HG03280 (cell line): ENCODE data around the gene HOXA5.

Experiments
- ATAC-seq: cut with Tn5 transposase; IDR thresholded peaks from one replicate; pipeline ENCODE4 v1.9.1; 2021; ENCODE audit warnings: mild to moderate bottlenecking, moderate library complexity; ENCODE audit not compliant: unreplicated experiment

The HOXA5 gene

DNA sequence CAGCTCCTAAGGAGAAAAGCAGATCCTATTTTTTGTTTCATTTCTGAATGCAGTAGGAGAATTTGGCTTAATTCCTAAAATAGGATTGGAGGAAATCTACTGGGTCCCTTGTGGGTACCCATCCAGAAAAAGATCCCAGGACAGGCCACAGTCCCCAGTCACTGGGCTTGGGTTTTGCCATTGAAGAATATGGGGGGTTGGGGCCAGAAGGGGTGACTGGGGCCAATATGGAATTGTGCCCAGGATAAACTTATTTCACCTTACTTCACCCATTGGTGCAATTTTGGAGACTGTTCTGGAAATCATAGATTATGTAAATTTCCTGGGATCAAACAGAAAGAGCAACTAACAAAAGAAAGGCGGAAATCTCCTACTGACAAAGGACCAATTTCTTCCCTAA is 5.0 kb downstream of the HOXA5 start:
- no peak for ATAC-seq

DNA sequence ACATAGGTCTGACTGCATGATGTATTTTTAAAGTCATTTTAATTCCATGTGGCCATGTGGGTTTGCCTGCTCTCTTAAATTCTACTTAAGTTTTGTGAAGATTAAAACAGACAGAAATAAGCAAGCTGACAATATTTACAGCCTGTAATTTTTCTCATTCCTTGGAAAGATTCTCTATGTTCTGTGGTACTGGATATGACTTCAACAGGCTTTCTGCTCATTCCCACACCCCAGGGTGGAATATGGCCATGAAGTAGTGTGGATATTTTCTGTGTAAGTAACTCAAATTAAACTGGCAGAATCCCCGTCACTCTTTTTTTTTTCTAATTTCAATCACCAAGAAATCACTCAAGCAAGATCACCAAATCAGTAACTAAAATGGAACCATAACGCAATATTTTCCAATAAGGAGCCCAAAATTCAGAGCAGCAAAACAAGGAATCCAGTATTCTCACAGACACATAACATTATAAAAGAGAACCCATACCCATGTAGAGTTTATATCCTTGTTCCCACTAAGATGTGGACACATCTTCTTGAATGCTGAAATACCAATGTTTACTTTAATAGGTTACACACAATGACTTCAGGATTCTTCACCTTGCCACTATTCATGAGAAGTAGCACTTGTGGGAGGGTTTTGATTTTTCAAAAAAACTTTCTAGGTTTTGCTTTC is 5.7 kb downstream of the HOXA5 start:
- no peak for ATAC-seq

DNA sequence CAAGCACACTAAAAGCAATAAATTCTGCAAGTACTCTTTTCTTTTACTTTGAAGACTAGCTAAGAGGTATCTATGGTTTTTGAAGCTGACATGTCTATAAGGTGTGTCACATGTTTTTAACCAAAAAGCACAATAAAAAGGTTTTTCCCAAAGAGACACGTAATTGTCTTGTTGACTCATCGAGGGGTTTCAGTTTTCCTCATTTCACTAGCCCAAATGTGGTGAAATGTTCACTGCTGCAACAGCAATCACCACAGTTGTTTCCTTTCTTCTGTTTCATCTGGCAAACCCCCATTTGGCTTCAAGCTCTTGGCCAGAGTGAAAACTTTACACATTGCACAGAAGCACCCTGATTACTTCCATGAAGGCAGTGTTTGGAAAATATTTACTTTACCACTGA is 9.1 kb downstream of the HOXA5 start:
- ATAC-seq = no peak

DNA sequence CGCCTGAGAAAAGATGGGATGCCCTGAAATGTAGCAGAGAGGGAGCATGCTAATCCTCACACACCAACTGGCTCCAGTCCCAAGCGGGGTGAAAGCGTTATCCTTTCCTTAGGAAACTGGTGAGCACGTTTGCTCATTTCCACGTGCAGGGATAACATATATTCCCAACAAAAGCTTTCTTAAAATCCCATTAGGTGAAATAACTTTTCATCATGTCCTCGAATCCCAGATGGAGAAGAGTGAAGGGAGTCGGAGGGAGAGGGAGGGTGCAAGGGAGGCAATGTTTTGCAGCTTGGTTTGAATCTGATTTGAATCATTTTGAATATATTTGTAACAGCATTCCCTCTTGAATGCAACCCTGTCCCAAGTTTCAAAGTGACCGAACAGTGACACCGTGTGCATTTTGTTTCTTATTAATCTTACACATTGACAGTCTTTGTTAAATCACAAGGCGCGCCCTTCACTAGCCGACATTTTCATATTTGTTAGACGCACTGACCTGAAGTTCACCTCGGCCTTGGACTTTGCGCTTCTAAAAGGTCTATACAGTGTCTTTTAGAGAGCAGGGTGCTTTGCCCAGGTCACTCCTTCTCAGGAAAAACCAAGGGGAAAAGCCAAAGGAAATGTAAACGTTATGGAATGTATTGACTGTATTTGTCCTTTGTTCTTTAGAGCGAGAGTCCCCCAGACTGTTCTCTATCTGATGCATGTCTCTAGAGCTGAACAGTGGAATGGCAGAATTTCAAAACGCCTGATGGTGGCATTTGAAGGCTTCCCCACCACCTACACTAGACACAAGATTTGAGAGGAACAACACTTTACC is 9.9 kb downstream of the HOXA5 start:
- no peak for ATAC-seq

DNA sequence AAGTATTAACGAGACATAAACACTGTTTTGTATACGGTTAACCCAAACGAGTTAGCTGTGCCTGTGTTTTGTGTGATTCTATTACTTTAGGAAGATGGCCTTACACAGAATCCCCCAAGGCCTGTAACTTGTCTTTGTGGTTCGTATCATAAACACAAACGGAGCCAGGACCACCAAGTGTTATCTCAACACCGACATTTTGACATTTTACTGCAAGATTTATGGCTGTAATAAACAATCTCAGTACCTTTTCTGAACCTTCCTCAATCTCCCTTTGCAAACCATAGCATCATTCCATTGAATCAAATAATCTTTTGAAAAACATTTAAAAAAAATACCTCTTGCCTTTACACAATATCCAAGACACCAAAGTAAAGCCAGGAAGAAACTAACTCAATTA is 10.5 kb downstream of the HOXA5 start:
- no peak for ATAC-seq

DNA sequence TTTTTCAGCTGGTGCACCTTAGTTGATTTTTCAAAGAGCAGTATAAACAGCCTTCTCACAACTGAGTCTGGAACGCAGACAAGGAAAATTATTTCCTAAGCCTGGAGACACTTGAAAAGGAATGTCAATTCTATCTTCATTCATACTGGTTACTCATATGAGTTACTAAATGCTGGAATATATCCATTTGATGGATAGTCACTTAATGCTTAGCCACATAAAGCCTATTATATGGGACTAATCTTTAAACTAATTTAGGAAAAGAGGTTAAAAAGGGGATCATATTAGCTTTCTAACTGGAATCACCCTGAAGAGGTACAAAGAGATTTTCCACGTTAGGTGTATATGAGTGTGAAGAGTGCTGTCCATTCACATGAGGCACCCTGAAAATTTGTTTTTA is 11.3 kb downstream of the HOXA5 start:
- ATAC-seq = no peak

DNA sequence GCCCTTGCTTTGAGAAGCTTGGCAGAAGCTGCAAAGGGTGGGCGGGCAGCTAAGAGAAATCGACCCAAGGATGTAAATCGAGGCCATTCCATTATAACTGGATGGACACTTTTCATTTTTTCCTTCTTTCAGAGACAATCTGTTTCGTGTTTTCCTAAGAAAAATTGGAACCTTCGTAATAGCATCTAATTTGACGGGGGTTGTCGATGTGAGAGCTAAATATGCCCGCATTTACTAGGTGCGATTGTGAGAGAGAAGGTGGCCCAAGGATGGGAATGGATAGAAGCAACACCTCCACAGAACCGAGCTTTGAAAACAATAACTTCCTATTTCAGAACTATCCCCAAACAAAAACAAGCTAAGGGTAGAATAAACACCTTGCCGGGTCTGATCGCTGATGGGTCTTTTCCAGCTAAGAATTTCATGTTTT is 12.1 kb downstream of the HOXA5 start:
- no peak for ATAC-seq

DNA sequence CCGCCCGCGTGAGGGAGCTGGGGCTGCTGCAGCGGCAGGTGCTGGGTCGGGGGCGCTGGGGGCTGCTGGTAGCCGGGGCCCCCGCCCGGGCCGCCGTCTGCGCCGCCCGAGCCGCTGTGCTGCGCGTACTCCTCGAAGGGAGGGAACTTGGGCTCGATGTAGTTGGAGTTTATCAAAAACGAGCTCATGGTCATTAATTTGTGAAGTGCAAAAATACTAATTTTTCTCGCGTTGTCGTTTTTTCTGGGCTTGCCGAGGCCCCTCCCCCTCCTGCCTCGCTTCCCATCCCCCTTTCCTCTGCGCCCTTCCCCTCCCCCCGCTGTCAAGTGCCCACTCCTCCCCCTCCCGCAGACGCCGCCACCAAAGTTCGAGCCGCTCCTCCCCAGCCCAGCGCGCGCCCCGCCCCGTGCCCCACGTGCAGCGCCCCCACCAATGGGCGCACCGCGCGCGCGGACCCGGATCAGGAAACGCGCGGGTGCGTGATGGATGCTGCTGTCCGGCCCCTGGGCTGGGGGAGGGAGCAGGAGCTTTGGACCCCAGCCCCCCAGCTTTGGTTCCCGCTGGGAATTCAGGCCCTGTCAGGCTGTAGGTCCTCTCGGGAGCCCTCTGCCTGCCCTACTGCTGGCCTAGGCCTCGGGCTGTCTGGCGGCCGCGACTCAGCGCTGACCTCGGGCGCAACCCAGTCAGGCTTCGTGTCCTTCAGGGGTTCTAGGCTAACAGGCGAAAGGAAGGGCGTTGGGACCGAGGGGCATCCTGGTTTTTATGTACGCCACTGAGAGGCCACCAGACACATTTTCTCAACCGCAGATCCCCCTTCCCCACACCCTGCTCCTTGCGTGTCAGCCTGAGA is 12.7 kb downstream of the HOXA5 start, which contains the start of gene HOXA4:
Gene HOXA4, minus strand, starts transcription at position 218 of the 850 bp plus-strand sequence. Its CDS starts 24 bp downstream, at position 194.
- ATAC-seq = peak; percentile 64

DNA sequence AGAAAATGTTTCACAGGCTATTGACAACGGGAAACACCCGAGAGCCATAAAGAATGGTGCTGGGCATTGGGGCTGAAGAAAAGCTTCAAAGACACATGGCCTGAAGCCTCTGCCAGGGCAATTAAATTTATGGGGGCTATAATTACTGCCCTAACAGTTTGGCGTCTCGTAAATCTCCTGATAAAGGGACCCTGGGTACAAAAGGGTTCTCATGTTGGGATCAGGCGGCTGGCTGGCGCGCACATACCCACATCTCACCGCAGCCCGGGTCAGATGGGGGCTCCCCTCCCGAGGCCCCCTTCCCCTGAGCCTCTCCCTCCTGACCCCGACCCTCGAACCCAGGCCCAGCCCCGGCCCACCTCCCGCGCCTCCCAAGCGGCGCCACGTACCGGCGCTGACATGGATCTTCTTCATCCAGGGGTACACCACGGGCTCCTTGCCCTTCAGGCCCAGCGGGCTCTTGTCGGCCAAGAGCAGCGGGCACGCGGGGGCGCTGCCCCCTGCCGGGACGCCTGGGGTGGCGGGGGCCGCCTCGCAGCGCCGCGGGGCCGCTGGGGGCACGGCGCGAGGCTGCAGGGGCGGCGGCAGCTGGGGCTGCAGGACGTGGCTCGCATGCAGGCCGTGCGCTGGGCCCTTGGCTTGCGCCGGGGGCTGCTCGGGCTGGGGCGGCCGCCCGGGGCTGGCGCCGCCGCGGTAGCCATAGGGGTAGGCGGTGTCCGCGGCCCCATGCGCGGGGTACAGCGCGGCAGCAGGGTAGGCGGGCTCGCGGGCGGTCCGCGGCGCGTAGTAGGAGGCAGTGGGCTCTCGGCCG is 13.5 kb downstream of the HOXA5 start:
- ATAC-seq = no peak

DNA sequence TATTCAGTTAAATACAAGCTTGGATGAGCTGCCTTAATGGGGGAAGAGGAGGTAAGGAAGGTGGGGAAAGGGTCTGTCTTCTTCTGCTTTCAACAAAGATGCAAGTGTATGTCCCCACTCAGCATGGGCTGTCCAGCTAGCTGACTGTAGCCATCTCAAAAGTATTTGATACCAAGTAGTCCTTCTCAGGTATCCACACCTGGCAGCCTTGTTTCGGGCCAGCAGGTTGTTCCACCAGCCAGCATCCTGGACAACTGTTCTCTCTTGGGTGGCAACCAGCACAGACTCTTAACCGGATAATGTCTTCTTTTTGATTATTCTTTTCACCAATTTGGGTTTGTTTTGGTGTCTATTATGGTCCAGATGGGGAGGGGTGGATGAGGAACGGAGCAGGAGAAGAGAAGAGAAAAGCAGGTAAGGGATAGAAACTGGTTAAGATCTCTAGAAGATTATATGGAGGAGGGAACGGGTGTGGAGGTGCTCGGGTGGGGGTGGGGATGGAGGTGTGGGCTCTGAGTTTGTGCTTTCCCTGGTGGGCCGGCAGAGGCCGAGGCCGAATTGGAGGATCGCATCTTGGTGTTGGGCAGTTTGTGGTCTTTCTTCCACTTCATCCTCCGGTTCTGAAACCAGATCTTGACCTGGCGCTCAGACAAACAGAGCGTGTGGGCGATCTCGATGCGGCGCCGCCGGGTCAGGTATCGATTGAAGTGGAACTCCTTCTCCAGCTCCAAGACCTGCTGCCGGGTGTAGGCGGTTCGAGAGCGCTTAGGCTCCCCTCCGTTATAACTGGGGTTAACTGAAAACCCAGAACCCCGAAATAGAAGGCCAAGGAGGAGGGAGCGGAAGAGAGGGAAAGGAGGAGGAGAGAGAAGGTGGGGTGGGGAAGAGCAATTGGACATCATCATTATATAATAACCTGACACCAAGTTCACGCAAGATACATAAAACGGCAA is 14.4 kb downstream of the HOXA5 start:
- no peak for ATAC-seq

DNA sequence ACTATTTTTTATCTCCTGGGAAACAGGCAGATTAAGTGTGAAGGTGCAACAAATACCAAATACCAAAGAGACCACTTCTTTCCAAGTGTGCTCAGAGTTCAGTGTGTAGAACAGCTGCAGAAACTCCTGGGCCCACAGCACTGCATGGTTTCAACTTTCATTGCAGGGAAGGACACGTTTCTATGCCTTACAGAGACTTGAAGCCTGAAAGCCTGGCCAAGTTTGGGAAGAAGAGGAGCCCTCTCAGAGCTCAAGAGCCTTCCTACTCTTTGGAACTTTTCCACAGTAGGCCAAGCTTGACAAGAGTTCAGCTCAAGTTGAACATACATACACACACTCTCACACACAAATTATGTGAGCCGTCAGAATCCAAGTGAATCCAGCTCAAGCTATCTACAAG is 15.4 kb downstream of the HOXA5 start:
- no peak for ATAC-seq

DNA sequence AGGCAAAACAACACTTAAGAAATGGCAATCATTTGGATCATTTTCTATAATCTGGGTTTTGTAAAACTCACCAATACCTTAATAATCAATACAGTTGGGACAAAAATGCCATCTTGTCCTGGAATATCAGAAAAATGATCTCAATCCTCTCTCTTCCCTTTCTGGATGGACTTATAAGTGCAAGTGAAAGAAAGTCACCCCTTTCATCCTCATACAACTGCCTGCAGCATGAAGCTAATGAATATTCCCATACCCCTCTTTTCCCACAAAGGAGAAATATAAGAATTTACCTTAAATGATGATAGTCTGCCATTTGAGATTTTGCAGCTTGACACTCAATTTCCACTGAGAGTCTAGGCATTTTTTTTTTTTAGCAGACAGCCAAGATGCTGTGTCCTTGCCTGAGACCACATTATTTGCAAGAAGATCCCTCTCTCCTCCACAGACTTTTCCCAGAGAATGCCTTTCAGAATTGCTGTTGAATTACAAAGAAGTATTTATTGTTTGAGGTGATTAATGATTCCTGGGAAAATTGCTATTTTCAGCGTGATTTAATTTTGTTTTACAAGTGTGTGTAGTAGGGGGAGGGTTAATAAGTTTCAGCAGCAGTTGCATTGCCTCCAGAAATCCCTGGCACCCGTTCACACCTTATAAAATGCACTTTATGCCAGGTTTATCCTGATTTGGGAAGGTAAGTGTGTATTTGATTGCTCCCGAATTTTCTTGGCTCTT is 16.7 kb downstream of the HOXA5 start:
- no peak for ATAC-seq

DNA sequence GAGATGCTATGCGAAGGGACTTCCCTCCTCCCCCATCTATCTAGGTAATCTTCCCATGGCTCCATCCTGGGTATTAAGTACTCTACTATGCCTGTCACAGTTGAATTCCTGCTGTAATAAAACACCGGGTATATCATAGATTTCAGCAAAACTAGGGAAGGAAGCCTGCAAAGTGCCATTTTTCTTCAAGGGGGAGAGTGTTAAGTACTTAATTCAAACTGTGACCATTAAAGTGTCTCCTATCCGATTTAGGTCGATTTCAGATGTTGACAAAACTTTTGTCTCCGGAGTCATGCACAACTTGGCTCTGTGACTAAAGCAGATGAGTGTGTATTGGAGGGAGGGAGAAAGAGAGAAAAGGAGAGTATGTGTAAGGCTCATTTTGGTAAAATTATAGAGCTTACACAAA is 17.5 kb downstream of the HOXA5 start:
- no peak for ATAC-seq

DNA sequence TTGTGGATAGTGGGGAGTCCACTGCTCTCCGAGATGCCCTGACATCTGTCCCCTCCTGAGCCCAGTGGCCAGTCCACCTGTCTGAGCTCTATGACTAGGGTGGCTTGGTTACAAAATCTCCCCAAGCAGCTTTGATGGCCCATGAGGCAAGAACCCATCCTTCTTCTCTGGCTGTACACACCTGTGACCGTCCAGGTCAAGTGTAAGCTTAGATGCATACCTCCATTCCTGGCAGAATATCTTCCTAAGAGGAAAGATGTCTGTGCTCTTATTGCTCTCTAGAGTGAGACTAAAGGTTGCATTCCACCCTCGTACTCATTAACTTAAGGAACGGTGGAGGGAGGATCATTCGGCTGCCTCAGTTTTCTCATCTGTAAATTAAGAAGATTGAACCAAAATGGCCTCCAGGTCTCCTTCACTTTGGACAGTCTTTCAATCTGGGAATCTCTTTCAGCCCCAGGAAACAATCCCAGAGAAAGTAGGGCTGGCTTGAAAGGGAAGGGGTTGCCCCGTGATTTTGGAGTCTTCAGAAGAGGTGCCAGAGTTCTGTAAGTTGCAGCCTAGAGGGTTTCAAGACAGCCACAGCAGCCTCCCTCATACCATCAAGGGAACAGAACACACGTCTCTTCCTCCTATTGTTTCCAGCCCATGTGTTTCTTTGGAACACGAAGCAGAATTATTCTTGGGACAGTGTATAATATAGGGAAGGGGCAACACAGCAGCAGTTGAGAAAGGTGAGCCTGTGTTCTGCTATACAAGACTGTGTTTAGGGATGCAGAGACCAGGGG is 18.4 kb downstream of the HOXA5 start:
- ATAC-seq = no peak

DNA sequence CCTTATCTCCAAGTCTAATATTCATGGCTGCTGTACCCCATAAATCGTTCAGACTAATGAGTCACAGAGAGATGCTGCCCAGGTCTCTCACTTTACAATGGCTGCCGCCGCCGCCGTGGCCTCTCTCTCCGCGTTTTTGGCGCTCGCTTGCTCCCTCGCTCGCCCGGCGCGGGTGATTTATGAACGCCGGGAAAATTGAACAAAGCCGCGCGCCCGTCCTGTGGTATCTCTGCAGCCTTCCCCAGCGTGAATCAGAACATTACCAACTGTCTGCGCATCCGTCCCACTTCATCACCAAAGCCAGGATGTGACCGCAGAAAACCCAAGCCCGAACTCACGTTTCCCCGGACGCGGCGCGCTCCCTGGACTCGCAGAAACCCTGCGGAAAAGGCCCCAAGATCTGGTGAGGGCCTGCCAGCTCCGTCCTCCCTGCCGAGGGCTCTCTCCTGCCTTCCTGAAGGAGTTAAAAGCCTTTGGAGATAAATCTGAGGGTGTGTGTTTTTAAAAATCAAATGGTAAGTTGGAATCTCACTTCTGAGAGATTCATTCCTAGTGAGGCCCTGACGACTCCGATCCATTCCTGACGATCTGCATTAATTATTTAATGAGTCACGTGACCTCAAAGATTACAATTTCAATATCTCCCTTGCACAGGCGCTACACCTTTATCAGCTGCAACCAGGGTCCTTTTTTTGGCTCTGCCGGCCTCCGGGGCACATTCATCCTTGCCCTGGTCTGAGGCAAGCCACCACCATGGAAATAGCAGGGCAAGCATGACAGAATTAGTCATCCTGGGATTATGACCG is 19.2 kb downstream of the HOXA5 start:
- no peak for ATAC-seq

DNA sequence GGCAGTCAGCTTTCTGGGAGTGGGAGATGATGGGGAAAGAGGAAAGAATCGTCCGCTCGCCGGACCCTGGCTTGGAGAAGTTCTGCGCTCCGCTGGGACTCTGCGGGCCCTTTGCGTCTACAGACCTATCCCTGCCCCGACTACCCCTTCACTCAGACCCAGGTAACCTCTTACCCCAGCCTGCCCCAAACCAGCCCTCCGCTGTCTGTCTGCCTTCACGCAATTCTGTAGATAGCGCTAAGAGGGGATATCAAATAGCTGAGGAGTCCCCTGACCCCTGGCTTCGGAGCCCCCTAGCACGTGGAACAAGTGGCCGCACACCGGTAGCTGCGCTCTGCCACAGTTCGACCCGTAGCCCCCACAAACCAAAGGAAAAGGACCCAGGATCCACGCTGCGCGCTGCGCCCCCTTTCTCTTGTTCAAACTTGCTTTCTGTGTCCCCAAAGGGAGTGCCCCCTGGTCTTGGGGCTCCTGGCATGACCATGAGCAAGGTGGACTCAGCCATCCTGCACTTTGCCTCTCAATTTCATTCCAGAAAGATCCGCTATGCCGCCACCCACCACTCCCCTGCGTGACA is 19.9 kb downstream of the HOXA5 start:
- no peak for ATAC-seq

DNA sequence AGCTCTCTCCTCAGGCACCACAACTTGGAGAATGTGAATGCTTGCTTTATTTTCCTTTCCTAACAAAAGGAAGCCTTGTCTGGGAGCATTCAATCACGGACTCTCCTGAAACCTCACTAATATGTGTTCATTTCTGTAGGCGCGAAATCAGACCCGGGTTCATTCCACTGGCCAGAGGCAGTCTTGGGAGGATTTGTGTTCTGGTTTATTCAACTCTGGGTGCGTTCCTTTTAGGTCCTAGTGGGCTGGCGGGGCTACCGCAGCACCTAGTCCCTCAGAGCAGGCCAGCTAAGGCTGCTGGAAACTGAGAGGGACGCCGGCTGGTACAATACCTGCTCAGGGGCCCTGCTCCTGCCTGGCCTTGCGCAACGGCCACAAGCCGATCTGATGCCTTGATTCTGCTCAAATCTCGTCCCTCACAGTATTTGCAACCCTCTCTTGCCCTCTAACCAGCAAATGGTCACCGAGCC is 20.4 kb downstream of the HOXA5 start:
- ATAC-seq = no peak
